ENCODE data around the gene TMA7. TPM values are rescaled to one million over a fixed set of nuclear protein-coding genes. Genes with fewer than 3 reads are reported as not detected.

Gene TMA7
- total RNA-seq, 1 donor from 2014 or later: 169 TPM

DNA sequence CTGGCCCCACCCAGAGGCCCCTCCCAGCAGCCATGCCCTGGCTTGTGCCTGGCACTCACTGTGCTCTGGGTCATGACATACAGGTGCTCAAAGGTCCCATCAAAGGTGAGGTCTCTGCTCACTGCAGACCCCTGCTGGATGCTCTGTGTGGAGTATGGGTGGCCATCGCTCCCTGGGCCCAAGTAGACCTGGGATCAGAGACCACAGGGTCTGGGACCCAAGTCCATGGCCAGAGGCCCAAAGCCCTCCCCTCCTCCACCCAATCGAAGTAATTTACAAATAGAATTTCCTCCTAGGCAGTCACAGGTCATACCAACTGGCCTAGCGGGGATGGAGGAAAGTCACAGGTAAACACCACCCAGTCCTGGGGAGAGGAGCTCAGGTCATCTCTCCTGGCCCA lies 17.8 kb upstream of the TMA7 start:
- TF ChIP-seq, protein P1, sequence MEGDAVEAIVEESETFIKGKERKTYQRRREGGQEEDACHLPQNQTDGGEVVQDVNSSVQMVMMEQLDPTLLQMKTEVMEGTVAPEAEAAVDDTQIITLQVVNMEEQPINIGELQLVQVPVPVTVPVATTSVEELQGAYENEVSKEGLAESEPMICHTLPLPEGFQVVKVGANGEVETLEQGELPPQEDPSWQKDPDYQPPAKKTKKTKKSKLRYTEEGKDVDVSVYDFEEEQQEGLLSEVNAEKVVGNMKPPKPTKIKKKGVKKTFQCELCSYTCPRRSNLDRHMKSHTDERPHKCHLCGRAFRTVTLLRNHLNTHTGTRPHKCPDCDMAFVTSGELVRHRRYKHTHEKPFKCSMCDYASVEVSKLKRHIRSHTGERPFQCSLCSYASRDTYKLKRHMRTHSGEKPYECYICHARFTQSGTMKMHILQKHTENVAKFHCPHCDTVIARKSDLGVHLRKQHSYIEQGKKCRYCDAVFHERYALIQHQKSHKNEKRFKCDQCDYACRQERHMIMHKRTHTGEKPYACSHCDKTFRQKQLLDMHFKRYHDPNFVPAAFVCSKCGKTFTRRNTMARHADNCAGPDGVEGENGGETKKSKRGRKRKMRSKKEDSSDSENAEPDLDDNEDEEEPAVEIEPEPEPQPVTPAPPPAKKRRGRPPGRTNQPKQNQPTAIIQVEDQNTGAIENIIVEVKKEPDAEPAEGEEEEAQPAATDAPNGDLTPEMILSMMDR (IDR thresholded peaks at IDR 0.05): no peak
- H3K36me3 ChIP-seq: peaks cover 19% of the 10 kb centered on the region
- no peaks in the 10 kb centered on the region for H3K9me3 ChIP-seq
- ATAC-seq (no peak), DNase-seq (no peak)
- no peak overlapping the region for H3K4me3 ChIP-seq
- H3K27me3 ChIP-seq: no peaks in the 10 kb centered on the region
- H3K4me1 ChIP-seq: peaks cover 30% of the 10 kb centered on the region
- no peak overlapping the region for H3K27ac ChIP-seq
- intact Hi-C loops (cut with DNase I): no loop called here

DNA sequence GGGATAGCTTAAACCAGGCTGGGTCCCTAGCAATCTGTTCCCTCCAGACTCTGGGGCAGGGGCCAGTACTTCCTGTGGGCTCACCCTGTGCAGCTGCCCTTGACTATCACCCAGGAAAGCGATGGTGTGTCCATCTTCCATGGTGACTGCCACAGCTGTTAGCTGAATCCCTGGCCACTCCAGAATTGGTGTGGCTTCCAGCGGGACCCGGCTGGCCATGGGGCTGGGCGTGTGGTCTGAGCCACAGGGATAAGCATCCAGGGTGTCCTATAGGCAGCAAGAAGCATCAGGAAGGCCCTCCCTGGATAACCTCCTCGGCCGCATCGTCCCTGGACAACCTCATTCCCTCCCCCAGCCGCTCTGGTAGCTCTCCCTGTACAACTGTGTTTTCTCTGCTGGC lies 17.4 kb upstream of the TMA7 start:
- H3K36me3 ChIP-seq: peaks cover 15% of the 10 kb centered on the region
- intact Hi-C loops (cut with DNase I): no loop called here
- H3K9me3 ChIP-seq: no peaks in the 10 kb centered on the region
- H3K4me1 ChIP-seq: peaks cover 34% of the 10 kb centered on the region
- DNase-seq (no peak), ATAC-seq (no peak)
- no peaks in the 10 kb centered on the region for H3K27me3 ChIP-seq
- TF ChIP-seq, protein P1 (IDR thresholded peaks at IDR 0.05): no peak
- H3K27ac ChIP-seq: no peak overlapping the region
- H3K4me3 ChIP-seq: no peak overlapping the region

DNA sequence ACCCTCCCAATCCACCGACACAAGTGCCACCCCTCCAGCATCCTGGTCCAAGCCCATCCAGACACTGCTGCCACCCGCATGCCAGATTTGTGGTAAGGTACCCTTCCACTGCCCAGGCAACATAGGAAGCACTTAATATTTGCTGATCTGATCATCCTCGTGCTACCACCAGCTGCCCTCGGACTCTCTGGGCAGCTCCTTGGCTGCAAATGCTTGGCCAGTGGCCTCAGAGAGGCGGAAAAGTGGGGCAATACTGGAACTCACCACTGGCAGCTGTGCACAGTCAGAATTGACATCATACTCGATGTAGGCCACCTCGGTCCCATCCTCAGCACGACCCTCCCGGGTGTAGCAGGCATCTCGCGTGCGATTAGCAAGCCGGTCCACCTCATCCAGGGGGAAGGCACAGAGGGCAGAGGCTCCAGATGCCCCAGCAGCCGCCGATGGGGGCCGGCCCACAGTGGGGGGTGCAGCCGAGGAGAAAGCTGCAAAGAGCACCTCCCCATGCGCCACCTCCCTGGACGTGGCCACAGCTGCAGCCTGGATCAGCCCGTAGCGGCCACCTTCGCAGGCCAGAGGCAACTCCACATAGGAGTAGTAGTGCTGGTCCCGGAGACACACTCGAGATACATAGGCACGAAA lies 16.7 kb upstream of the TMA7 start:
- ATAC-seq: no peak
- TF ChIP-seq, protein P1 (IDR thresholded peaks at IDR 0.05): no peak
- DNase-seq: no peak

DNA sequence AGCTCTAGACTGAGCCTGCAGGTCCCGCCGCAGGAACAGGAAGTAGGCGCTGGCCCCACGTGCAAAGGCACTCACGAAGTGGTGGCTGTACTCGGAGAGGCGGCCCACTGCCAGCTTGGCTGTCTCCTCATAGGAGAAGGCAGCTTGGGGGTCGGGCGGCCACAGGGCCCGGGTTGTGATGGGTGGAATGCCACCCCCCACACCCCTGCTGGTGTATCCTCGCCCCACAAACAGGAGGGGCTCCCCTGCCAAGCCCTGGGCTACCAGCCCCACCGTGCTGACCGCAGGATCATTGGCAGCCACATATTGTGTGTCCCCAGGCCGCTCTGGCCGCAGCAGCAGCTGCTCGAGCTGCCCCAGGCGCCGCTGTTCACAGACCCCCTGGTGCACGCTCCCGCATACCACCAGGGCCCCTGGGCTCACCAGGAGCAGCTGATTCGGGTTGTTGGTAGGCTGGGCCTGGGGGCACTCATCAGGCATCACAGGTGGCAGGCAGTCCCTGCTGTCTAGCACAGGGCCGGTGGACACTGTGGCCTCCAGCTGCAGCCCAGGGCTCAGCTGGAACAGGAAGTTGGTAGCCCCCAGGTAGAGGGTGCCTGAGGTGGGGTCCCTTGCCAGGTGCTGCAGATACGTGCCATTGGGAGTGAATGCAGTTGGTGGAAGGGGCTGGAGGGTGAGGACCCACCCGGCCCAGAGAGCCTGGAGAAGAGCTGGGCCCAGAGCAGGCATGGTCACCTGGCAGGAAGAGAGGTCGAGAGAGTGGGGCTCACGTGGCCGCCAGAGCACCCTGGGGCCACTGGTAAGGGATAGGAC lies 16.0 kb upstream of the TMA7 start:
- H3K36me3 ChIP-seq: peaks cover 6% of the 10 kb centered on the region
- no peak overlapping the region for H3K4me3 ChIP-seq
- intact Hi-C loops (cut with DNase I): no loop called here
- no peaks in the 10 kb centered on the region for H3K27me3 ChIP-seq
- H3K27ac ChIP-seq: no peak overlapping the region
- peaks cover 43% of the 10 kb centered on the region for H3K4me1 ChIP-seq
- no peak for DNase-seq
- TF ChIP-seq, protein P1 (IDR thresholded peaks at IDR 0.05): no peak
- no peak for ATAC-seq
- no peaks in the 10 kb centered on the region for H3K9me3 ChIP-seq

More for the DNA sequence above, 16.7 kb upstream of the TMA7 start:
- Histone ChIP-seq H3K9me3 (no peaks in the 10 kb centered on the region), H3K27ac (no peak overlapping the region), H3K4me3 (no peak overlapping the region), H3K4me1 (peaks cover 41% of the 10 kb centered on the region), H3K27me3 (no peaks in the 10 kb centered on the region), H3K36me3 (peaks cover 13% of the 10 kb centered on the region)
- intact Hi-C loops (cut with DNase I): no loop called here

DNA sequence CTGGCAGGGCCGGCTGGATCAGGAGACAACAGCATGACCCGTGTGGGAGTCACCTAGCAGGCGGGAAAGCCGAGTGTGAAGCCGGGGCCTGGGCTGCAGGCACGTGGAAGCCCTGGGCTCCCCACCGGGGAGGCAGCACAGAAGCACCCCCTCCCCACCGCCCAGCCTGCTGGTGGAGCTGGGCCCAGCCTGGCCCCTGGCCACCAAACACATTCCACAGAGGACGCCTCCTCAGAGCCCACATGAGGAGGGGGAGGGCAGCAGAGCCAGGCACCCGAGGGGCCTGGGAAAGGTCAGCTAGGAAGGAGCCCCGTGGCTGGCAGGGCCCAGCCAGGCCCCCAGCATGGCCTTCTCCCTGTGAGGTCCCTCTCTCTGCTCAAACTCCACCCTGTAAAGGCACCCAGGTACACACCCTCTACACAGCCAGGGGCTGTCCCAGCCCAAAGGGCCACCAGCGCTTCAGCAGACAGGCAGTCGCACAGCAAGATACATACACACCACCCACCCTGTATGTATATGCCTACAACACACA lies 14.7 kb upstream of the TMA7 start:
- Histone ChIP-seq H3K9me3 (no peaks in the 10 kb centered on the region), H3K4me1 (peaks cover 47% of the 10 kb centered on the region), H3K36me3 (no peaks in the 10 kb centered on the region), H3K27ac (peak overlapping the region; percentile 24), H3K27me3 (no peaks in the 10 kb centered on the region), H3K4me3 (no peak overlapping the region)
- TF ChIP-seq, protein P1 (IDR thresholded peaks at IDR 0.05): no peak
- intact Hi-C loops (cut with DNase I): no loop called here
- ATAC-seq (no peak), DNase-seq (no peak)
